ENCODE data around the gene NPHS2.

NPHS2 gene

DNA sequence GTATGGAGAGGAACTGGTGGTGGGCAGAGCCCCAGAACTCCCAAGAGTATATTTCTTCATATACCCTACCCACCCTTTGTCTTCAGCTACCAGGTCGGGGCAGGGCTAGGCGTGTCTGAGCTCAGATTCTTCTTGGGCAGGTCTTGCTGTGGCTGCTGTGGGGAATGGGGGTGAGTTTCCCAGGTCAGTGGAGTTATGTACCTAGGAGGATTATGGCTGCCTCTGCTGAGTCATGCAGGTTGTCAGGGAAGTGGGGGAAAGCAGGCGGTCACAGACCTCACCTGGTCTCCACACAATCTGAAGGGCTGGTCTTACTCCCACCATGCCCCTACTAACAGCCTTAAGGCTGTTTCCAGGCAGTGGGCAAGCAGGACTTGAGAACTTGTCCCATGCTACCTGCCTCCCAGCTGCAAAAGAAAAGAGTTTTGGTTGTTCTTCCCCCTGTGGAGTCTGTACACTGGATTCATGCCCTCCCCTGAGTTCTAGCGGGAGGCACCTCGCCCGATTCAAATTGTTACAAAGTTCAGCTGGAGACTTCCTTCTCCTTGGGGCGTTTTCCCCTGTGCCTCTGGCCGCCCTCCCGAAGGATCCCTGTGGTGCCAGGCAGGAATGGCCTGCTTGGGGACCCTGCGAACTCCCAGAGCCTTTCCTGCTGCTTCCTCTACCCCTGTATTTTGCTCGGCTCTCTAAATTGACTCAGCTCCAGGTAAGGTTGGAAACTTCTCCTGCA, 58.6 kb downstream of the NPHS2 start:
- TF ChIP-seq, protein P1, sequence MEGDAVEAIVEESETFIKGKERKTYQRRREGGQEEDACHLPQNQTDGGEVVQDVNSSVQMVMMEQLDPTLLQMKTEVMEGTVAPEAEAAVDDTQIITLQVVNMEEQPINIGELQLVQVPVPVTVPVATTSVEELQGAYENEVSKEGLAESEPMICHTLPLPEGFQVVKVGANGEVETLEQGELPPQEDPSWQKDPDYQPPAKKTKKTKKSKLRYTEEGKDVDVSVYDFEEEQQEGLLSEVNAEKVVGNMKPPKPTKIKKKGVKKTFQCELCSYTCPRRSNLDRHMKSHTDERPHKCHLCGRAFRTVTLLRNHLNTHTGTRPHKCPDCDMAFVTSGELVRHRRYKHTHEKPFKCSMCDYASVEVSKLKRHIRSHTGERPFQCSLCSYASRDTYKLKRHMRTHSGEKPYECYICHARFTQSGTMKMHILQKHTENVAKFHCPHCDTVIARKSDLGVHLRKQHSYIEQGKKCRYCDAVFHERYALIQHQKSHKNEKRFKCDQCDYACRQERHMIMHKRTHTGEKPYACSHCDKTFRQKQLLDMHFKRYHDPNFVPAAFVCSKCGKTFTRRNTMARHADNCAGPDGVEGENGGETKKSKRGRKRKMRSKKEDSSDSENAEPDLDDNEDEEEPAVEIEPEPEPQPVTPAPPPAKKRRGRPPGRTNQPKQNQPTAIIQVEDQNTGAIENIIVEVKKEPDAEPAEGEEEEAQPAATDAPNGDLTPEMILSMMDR (IDR thresholded peaks at IDR 0.05; ENCODE audit: control extremely low read depth, extremely low read depth, low read depth, missing control alignments) = no peak
- POLR2A ChIA-PET = no interaction called here
- no peak for DNase-seq (ENCODE audit: extremely low spot score)
- CTCF ChIA-PET = interaction anchor here (0.7 to 1.3 kb wide), 2 partner anchors 23 to 24 kb away, joined by 3 read pairs; no protein-coding TSS in a partner anchor

DNA sequence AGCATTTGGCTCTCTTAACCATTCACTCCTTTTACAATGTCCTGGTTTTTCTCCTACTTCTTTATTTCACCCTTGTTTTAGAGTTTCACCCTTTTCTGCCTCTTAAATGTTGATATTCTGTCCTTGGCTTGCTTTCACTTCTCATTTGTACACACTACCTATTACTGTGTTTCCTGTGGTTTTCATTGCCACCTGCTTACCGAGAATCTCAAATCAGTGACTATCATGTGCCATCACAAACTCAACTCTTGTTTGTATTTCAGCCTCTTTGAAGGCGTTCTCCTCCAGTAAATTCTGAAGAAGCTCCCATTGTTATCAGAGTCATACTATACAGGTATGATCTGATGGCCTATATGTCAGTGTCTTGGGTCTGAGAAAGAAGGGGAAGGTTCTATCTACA, 65.7 kb downstream of the NPHS2 start:
- ChIA-PET POLR2A (no interaction called here), CTCF (no interaction called here)
- TF ChIP-seq, protein P1 (IDR thresholded peaks at IDR 0.05; ENCODE audit: control extremely low read depth, extremely low read depth, low read depth, missing control alignments) = no peak
- DNase-seq (ENCODE audit: extremely low spot score) = no peak

DNA sequence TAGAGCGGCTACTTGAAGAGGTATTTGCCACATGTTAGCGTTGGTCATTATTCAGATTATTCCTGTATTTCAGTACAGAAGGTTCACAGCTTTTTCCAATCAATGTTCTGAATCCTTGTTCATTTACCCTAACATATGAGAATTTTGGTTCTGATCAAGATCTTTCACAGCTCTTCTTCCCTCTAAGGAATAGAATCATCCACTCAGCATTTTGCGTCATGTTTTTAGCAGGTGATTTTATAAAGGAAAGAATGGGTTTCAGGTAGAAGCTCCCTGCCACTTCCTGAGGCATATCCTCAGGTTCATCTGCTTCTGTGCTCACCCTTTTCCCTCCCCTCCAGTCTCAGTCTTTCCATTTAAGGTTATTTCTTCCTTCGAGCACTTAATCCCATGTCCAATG, 66.4 kb downstream of the NPHS2 start:
- no peak for DNase-seq (ENCODE audit: extremely low spot score)
- TF ChIP-seq, protein P1 (IDR thresholded peaks at IDR 0.05; ENCODE audit: control extremely low read depth, extremely low read depth, low read depth, missing control alignments) = no peak
- ChIA-PET POLR2A (no interaction called here), CTCF (no interaction called here)

DNA sequence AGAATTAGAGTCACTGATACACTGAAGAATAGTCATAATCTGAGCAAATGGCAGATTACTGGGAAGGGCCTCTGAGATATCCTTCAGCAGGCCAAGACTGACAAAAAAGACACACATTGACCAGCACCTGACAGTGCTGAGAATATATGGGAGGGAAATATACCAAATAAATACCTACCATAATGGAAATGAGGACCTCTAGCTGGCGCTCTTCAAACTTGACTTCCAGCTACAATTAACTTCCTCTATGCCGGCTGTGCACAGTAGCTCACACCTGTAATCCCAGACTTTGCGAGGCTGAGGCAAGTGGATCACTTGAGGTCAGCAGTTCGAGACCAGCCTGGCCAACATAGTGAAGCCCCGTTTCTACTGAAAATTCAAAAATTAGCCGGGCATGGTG, 69.5 kb downstream of the NPHS2 start:
- no peak for DNase-seq (ENCODE audit: extremely low spot score)
- ChIA-PET POLR2A (no interaction called here), CTCF (interaction anchor here (1.1 to 1.7 kb wide), 4 partner anchors 9 to 309 kb away, joined by 3 to 5 read pairs (median 3); no protein-coding TSS in a partner anchor)
- TF ChIP-seq, protein P1 (IDR thresholded peaks at IDR 0.05; ENCODE audit: control extremely low read depth, extremely low read depth, low read depth, missing control alignments) = no peak

Measured in GM10248 (cell line).